PC-9 (cell line): ENCODE measurements around the gene DMWD. TPM values are rescaled to one million over a fixed set of nuclear protein-coding genes. Genes with fewer than 3 reads are reported as not detected.

Experiments
- BruUV-seq: library from RNA; stranded (reverse); fragments of 400-500 nt; replicated peaks from 2 replicates; lab custom pipeline; 2021; lab: Mats Ljungman, UMichigan
- CTCF ChIA-PET: fragments of 300-600 bp; sonication (Branson Sonifier 250); formaldehyde crosslinking; loops from one replicate; lab custom pipeline; 2022; ENCODE audit warnings: antibody characterized with exemption; lab: Charles Lee
- POLR2A ChIA-PET: fragments of 300-600 bp; sonication (Branson Sonifier 250); formaldehyde crosslinking; loops from one replicate; lab custom pipeline; 2022; ENCODE audit warnings: antibody characterized with exemption; ENCODE audit not compliant: unreplicated experiment; lab: Charles Lee
- DNase-seq, 2 experiments: peaks; one replicate each; pipeline versions ENCODE4 v3.0.0 to v3.0.0-alpha.2; 2015 to 2022; ENCODE audit warnings: mixed read lengths in 1 of 2
- H2AFZ ChIP-seq: fragments of 200-600 bp; sonication (generic); 2 replicates; pipeline ENCODE4 v1.8.1; 2017; ENCODE audit warnings: antibody characterized with exemption
- H3F3A ChIP-seq: fragments of 200-600 bp; sonication (generic); 2 replicates; pipeline ENCODE4 v1.8.1; 2017; ENCODE audit warnings: antibody characterized with exemption, mild to moderate bottlenecking, low read depth; ENCODE audit not compliant: insufficient read depth
- H3K27ac ChIP-seq: fragments of 200-600 bp; sonication (generic); 2 replicates; pipeline ENCODE4 v1.6.1; 2016; ENCODE audit warnings: mixed run types
- H3K27me3 ChIP-seq: fragments of 200-600 bp; sonication (generic); 2 replicates; pipeline ENCODE4 v1.6.1; 2016; ENCODE audit warnings: low read depth, mixed run types; ENCODE audit not compliant: insufficient read depth
- H3K36me3 ChIP-seq: fragments of 200-600 bp; sonication (generic); 2 replicates; pipeline ENCODE4 v1.6.1; 2016; ENCODE audit warnings: low read depth, mixed run types
- H3K4me1 ChIP-seq: fragments of 200-600 bp; sonication (generic); replicated peaks from 2 replicates; pipeline ENCODE4 v1.6.1; 2016; ENCODE audit warnings: mixed run types; ENCODE audit not compliant: insufficient read depth
- H3K4me2 ChIP-seq: fragments of 200-600 bp; sonication (generic); 2 replicates; pipeline ENCODE4 v1.6.1; 2017; ENCODE audit warnings: mixed run types
- H3K4me3 ChIP-seq: fragments of 200-600 bp; sonication (generic); 2 replicates; pipeline ENCODE4 v1.6.1; 2016; ENCODE audit warnings: mixed run types
- H3K79me2 ChIP-seq: fragments of 200-600 bp; sonication (generic); 2 replicates; pipeline ENCODE4 v1.6.1; 2017; ENCODE audit warnings: low read depth, mixed run types
- H3K9me2 ChIP-seq: fragments of 200-600 bp; sonication (generic); 2 replicates; pipeline ENCODE4 v1.8.1; 2017; ENCODE audit warnings: mild to moderate bottlenecking; ENCODE audit not compliant: insufficient read depth
- H3K9me3 ChIP-seq: fragments of 200-600 bp; sonication (generic); 2 replicates; pipeline ENCODE4 v1.8.1; 2016; ENCODE audit warnings: low read depth; ENCODE audit not compliant: insufficient read depth
- H4K20me1 ChIP-seq: fragments of 200-600 bp; sonication (generic); 2 replicates; pipeline ENCODE4 v1.8.1; 2017; ENCODE audit not compliant: insufficient read depth
- EZH2 ChIP-seq: fragments of 200-600 bp; sonication (generic); IDR thresholded peaks from 2 replicates; pipeline ENCODE4 v1.8.0; 2017; ENCODE audit warnings: antibody characterized with exemption, low read depth
- intact Hi-C: fragments of 100-400 bp; cut with micrococcal nuclease; formaldehyde crosslinking; loops from one replicate; pipeline ENCODE4 v1.10.0; 2022; ENCODE audit not compliant: unreplicated experiment
- total RNA-seq: library from RNA; stranded (reverse); gene quantifications from 2 replicates; pipeline ENCODE4 v1.2.3, GENCODE V29; 2021
- TF ChIP-seq, protein P1 (sequence below): fragments of 200-600 bp; sonication (generic); conservative IDR thresholded peaks from 2 replicates; pipeline ENCODE4 v1.6.1; 2017; ENCODE audit warnings: mixed run types, antibody characterized with exemption, mild to moderate bottlenecking, moderate library complexity

DMWD gene
- total RNA-seq, 1 experiment from 2014 or later: 66.7 TPM

DNA sequence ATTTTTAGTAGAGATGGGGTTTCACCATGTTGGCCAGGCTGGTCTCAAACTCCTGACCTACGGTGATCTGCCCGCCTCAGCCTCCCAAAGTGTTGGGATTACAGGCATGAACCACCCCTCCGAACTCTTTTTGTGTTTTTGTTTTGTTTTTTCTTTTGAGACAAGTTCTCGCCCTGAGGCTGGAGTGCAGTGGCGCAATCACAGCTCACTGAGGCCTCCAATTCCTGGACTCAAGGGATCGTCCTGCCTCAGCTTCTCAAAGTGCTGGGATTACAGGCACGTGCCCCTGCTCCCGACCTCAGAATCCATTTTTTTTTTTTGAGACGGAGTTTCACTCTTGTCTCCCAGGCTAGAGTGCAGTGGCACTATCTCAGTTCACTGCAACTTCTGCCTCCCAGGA lies 35.0 kb downstream of the DMWD start:
- ChIA-PET POLR2A (interaction anchor here (0.7 kb wide), 1 partner anchor 775 kb away, joined by 7 read pairs; no protein-coding TSS in a partner anchor), CTCF (interaction anchor here (0.7 kb wide), 1 partner anchor 10 kb away, joined by 6 read pairs; no protein-coding TSS in a partner anchor)
- H3K79me2 ChIP-seq: no peaks in the 10 kb centered on the region
- no peak overlapping the region for H3K27ac ChIP-seq
- H3K9me3 ChIP-seq: no peaks in the 10 kb centered on the region
- no peaks in the 10 kb centered on the region for H3K36me3 ChIP-seq
- no peak for DNase-seq
- no peaks in the 10 kb centered on the region for H3K27me3 ChIP-seq
- no TSS peak for BruUV-seq
- intact Hi-C loops: no loop called here
- TF ChIP-seq, protein P1, sequence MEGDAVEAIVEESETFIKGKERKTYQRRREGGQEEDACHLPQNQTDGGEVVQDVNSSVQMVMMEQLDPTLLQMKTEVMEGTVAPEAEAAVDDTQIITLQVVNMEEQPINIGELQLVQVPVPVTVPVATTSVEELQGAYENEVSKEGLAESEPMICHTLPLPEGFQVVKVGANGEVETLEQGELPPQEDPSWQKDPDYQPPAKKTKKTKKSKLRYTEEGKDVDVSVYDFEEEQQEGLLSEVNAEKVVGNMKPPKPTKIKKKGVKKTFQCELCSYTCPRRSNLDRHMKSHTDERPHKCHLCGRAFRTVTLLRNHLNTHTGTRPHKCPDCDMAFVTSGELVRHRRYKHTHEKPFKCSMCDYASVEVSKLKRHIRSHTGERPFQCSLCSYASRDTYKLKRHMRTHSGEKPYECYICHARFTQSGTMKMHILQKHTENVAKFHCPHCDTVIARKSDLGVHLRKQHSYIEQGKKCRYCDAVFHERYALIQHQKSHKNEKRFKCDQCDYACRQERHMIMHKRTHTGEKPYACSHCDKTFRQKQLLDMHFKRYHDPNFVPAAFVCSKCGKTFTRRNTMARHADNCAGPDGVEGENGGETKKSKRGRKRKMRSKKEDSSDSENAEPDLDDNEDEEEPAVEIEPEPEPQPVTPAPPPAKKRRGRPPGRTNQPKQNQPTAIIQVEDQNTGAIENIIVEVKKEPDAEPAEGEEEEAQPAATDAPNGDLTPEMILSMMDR: no peak
- TF ChIP-seq EZH2: no peak
- no peak overlapping the region for H2AFZ ChIP-seq
- H4K20me1 ChIP-seq: no peaks in the 10 kb centered on the region
- H3K9me2 ChIP-seq: no peaks in the 10 kb centered on the region
- H3K4me1 ChIP-seq: peaks cover 8% of the 10 kb centered on the region
- H3K4me3 ChIP-seq: no peak overlapping the region
- H3K4me2 ChIP-seq: no peak overlapping the region
- peaks cover 3% of the 10 kb centered on the region; the same call in 1 of the 2 replicates for H3F3A ChIP-seq

DNA sequence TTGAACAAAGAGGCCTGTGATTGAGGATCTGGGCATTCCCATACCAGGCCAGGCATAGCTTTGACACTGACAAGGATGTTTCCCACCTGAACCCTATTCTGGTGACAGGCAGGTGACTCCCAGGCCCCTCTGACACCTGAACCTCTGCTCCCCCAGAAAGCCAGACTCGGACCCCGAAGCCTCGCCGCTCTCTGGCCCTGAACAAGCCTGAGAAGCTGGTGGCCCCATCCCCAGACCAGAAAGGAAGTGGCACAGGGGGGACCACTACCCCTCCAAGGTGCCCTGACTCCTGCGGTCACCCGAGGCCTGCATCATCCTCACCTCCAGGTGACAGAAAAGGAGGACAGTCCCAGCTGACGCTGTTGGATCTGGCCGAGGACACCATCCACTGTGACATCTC lies 38.3 kb downstream of the DMWD start:
- Histone ChIP-seq H3F3A (no peaks in the 10 kb centered on the region; the same call in 1 of the 2 replicates), H3K4me2 (no peak overlapping the region), H3K27ac (no peak overlapping the region), H3K79me2 (no peaks in the 10 kb centered on the region), H2AFZ (no peak overlapping the region), H3K27me3 (no peaks in the 10 kb centered on the region), H3K36me3 (no peaks in the 10 kb centered on the region), H3K9me2 (no peaks in the 10 kb centered on the region), H4K20me1 (no peaks in the 10 kb centered on the region), H3K4me3 (no peak overlapping the region), H3K9me3 (no peaks in the 10 kb centered on the region), H3K4me1 (peaks cover 14% of the 10 kb centered on the region)
- DNase-seq: no peak
- intact Hi-C loops: no loop called here
- no TSS peak for BruUV-seq
- POLR2A ChIA-PET: no interaction called here
- CTCF ChIA-PET: no interaction called here
- TF ChIP-seq EZH2: no peak
- TF ChIP-seq, protein P1: no peak

DNA sequence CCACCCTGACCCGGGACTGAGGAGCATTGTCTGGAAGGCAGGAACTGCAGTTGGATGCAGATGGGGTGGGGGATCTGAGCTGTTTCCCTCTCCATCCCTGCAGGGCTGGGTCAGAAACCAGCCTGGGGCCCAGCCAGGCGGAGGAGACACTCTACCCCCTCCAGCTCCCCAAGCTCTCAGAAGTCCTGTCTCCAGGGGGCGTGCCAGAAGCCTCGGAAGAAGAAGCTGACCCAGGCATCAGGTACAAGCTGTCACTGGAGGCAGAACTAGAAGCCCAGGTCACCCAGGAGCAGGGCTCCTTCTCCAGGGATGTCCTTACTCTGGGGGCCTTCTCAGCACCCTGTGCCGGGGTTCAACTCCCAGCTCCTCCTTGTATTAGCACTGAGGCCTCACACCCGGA lies 39.1 kb downstream of the DMWD start:
- Histone ChIP-seq H3K79me2 (no peaks in the 10 kb centered on the region), H3K9me3 (no peaks in the 10 kb centered on the region), H3K4me3 (no peak overlapping the region), H3K4me1 (peaks cover 17% of the 10 kb centered on the region), H2AFZ (no peak overlapping the region), H3K27ac (no peak overlapping the region), H4K20me1 (no peaks in the 10 kb centered on the region), H3K4me2 (no peak overlapping the region), H3K9me2 (no peaks in the 10 kb centered on the region), H3K27me3 (no peaks in the 10 kb centered on the region), H3F3A (no peaks in the 10 kb centered on the region; the same call in 1 of the 2 replicates), H3K36me3 (no peaks in the 10 kb centered on the region)
- ChIA-PET POLR2A (no interaction called here), CTCF (interaction anchor here (0.6 kb wide), 1 partner anchor 16 kb away, joined by 9 read pairs; the partner anchor contains the start of gene SIX5)
- no peak for DNase-seq
- no TSS peak for BruUV-seq
- intact Hi-C loops: no loop called here
- TF ChIP-seq, protein P1: no peak; the same call in 1 of the 2 replicates
- TF ChIP-seq EZH2: no peak
